K562 (cell line): ENCODE results near the gene DTNBP1. TPM values are rescaled to one million over a fixed set of nuclear protein-coding genes. Genes with fewer than 3 reads are reported as not detected.

Source experiments
- ARID2 ChIP-seq: fragments of 450-650 bp; IDR thresholded peaks from 2 replicates; pipeline ENCODE4 v1.6.1; 2017; ENCODE audit warnings: antibody characterized with exemption, mild to moderate bottlenecking
- CTCFL ChIP-seq: IDR thresholded peaks from 2 replicates; pipeline ENCODE4 v1.6.1; 2011; ENCODE audit warnings: borderline replicate concordance, low read depth, mild to moderate bottlenecking, moderate library complexity, low read length; ENCODE audit not compliant: insufficient read depth, poor library complexity, severe bottlenecking
- HMGN3 ChIP-seq: IDR thresholded peaks from 2 replicates; pipeline ENCODE4 v1.6.1; 2011; ENCODE audit warnings: borderline replicate concordance, low read depth, mild to moderate bottlenecking, mixed read lengths, low read length; ENCODE audit not compliant: insufficient read length; ENCODE audit errors: extremely low read depth
- LCOR ChIP-seq: sonication (generic); formaldehyde crosslinking; IDR thresholded peaks from 2 replicates; pipeline ENCODE4 v1.8.0; 2022; ENCODE audit warnings: mild to moderate bottlenecking, missing genetic modification reagents
- NR2C1 ChIP-seq, 2 experiments: fragments of 450-650 bp; IDR thresholded peaks; 2 replicates each; pipeline ENCODE4 v1.6.1; 2017; ENCODE audit warnings: mild to moderate bottlenecking in 2 of 2, antibody characterized with exemption in 1 of 2, inconsistent platforms in 1 of 2, missing compliant biosample characterization in 1 of 2, missing genetic modification characterization in 1 of 2
- PHF20 ChIP-seq: fragments of 450-650 bp; IDR thresholded peaks from 2 replicates; pipeline ENCODE4 v1.6.1; 2018; ENCODE audit not compliant: partially characterized antibody
- SIRT6 ChIP-seq: IDR thresholded peaks from one replicate; pipeline ENCODE4 v1.6.1; 2012; ENCODE audit warnings: low read depth, mild to moderate bottlenecking, control low read depth, inconsistent platforms, low read length, moderate library complexity
- SNRNP70 ChIP-seq: fragments of 200-400 bp; formaldehyde crosslinking; optimal IDR thresholded peaks from 2 replicates; pipeline ENCODE3; 2017; ENCODE audit warnings: low read depth, low read length
- ZKSCAN3 ChIP-seq: fragments of 250-450 bp; sonication (Bioruptor Pico); IDR thresholded peaks from 2 replicates; pipeline ENCODE4 v1.4.0; 2020
- ZNF3 ChIP-seq: fragments of 250-450 bp; sonication (Bioruptor Pico); IDR thresholded peaks from 2 replicates; pipeline ENCODE4 v1.5.0; 2021; ENCODE audit warnings: mild to moderate bottlenecking, moderate library complexity
- ZNF644 ChIP-seq: fragments of 200-800 bp; sonication (Bioruptor generic); IDR thresholded peaks from 2 replicates; pipeline ENCODE4 v1.6.1; 2016; ENCODE audit warnings: low read depth, missing genetic modification characterization, missing compliant biosample characterization
- polyA plus RNA-seq, 8 experiments: library from polyadenylated mRNA; depleted of rRNA in 4 of 8; stranded (reverse) in 5 of 8; unstranded in 3 of 8; fragments of >200 nt; fragmentation: Nextera tagmentation in 2 of 8; fragmentation: Illumina TruSeq in 1 of 8; extraction: Ambion mirVana in 2 of 8; extraction: Trizol in 1 of 8; gene quantifications; 2 replicates each; pipeline versions ENCODE4 v1.2.1 to v1.2.3, GENCODE V29; 2011 to 2014; ENCODE audit warnings: inconsistent platforms in 1 of 8, missing spikeins in 1 of 8
- total RNA-seq, 7 experiments: library from RNA; depleted of rRNA in 6 of 7; stranded (reverse); fragments of >200 nt in 6 of 7; fragmentation: Illumina TruSeq in 2 of 7; extraction: Trizol in 2 of 7; gene quantifications; 2 replicates each; pipeline versions ENCODE4 v1.2.1 to v1.2.3, GENCODE V29; 2011 to 2021; ENCODE audit warnings: low replicate concordance in 1 of 7
- TF ChIP-seq, protein P1 (sequence below): fragments of 450-650 bp; IDR thresholded peaks from 2 replicates; pipeline ENCODE4 v1.7.0; 2016; ENCODE audit warnings: borderline replicate concordance
- TF ChIP-seq, protein P2 (sequence below), 2 experiments: fragments of 450-650 bp; IDR thresholded peaks; 2 replicates each; pipeline ENCODE4 v1.6.1; 2018; ENCODE audit warnings: mild to moderate bottlenecking in 2 of 2, low read depth in 1 of 2; ENCODE audit not compliant: partially characterized antibody in 2 of 2
- TF ChIP-seq, protein P3 (sequence below): sonication (generic); formaldehyde crosslinking; IDR thresholded peaks from 2 replicates; pipeline ENCODE4 v1.8.0; 2022; ENCODE audit warnings: missing genetic modification reagents, mild to moderate bottlenecking, moderate library complexity, borderline replicate concordance
- TF ChIP-seq, protein P4 (sequence below): fragments of 450-650 bp; IDR thresholded peaks from 2 replicates; pipeline ENCODE4 v1.6.1; 2018; ENCODE audit not compliant: partially characterized antibody

The DTNBP1 gene
- total and polyA plus RNA-seq, 9 of the 15 experiments (the other 6 are each of a cell fraction or from before 2014, with no cell fraction given): 16.7 to 54.5 (median 21.4) TPM

DNA sequence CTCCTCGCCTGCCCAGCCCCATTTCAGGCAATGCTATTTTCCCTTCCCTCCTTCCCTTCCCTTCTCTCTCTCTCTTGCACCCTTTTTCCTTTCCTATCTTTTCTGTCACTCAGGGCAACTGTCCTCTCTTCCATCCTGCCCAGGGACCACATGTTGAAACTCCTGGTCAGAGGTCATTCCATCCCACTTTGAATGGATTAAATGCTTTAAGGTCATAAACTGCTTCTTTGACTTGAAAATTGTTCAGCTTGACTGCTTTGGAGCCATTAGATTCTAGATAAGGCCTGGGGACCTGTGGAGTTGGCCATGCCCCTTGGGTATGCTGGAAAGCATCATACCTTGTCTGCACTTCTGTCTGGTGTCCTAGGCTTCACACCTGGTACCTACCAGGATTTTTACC lies 106.1 kb downstream of the DTNBP1 start (continued):
- TF ChIP-seq ZNF644 (tag) (peak; percentile 28; the same call in 1 of the 2 replicates), SNRNP70 (no peak), PHF20 (no peak), ZNF3 (no peak), LCOR (CRISPR knock-in tag) (no peak), ARID2 (no peak), SIRT6 (no peak), HMGN3 (no peak), ZKSCAN3 (CRISPR knock-in tag) (no peak), CTCFL (no peak), NR2C1 (IDR thresholded peaks at IDR 0.05) (peak; percentile 38), NR2C1 (tag; IDR thresholded peaks at IDR 0.05) (peak; percentile 58)
- TF ChIP-seq, protein P1, sequence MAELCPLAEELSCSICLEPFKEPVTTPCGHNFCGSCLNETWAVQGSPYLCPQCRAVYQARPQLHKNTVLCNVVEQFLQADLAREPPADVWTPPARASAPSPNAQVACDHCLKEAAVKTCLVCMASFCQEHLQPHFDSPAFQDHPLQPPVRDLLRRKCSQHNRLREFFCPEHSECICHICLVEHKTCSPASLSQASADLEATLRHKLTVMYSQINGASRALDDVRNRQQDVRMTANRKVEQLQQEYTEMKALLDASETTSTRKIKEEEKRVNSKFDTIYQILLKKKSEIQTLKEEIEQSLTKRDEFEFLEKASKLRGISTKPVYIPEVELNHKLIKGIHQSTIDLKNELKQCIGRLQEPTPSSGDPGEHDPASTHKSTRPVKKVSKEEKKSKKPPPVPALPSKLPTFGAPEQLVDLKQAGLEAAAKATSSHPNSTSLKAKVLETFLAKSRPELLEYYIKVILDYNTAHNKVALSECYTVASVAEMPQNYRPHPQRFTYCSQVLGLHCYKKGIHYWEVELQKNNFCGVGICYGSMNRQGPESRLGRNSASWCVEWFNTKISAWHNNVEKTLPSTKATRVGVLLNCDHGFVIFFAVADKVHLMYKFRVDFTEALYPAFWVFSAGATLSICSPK: no peak
- TF ChIP-seq, protein P2, sequence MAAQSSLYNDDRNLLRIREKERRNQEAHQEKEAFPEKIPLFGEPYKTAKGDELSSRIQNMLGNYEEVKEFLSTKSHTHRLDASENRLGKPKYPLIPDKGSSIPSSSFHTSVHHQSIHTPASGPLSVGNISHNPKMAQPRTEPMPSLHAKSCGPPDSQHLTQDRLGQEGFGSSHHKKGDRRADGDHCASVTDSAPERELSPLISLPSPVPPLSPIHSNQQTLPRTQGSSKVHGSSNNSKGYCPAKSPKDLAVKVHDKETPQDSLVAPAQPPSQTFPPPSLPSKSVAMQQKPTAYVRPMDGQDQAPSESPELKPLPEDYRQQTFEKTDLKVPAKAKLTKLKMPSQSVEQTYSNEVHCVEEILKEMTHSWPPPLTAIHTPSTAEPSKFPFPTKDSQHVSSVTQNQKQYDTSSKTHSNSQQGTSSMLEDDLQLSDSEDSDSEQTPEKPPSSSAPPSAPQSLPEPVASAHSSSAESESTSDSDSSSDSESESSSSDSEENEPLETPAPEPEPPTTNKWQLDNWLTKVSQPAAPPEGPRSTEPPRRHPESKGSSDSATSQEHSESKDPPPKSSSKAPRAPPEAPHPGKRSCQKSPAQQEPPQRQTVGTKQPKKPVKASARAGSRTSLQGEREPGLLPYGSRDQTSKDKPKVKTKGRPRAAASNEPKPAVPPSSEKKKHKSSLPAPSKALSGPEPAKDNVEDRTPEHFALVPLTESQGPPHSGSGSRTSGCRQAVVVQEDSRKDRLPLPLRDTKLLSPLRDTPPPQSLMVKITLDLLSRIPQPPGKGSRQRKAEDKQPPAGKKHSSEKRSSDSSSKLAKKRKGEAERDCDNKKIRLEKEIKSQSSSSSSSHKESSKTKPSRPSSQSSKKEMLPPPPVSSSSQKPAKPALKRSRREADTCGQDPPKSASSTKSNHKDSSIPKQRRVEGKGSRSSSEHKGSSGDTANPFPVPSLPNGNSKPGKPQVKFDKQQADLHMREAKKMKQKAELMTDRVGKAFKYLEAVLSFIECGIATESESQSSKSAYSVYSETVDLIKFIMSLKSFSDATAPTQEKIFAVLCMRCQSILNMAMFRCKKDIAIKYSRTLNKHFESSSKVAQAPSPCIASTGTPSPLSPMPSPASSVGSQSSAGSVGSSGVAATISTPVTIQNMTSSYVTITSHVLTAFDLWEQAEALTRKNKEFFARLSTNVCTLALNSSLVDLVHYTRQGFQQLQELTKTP (IDR thresholded peaks at IDR 0.05; ENCODE audit: low read depth in 1 of 2, partially characterized antibody in 2 of 2): no peak
- TF ChIP-seq, protein P3, sequence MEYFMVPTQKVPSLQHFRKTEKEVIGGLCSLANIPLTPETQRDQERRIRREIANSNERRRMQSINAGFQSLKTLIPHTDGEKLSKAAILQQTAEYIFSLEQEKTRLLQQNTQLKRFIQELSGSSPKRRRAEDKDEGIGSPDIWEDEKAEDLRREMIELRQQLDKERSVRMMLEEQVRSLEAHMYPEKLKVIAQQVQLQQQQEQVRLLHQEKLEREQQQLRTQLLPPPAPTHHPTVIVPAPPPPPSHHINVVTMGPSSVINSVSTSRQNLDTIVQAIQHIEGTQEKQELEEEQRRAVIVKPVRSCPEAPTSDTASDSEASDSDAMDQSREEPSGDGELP (CRISPR knock-in tag): no peak
- TF ChIP-seq, protein P4, sequence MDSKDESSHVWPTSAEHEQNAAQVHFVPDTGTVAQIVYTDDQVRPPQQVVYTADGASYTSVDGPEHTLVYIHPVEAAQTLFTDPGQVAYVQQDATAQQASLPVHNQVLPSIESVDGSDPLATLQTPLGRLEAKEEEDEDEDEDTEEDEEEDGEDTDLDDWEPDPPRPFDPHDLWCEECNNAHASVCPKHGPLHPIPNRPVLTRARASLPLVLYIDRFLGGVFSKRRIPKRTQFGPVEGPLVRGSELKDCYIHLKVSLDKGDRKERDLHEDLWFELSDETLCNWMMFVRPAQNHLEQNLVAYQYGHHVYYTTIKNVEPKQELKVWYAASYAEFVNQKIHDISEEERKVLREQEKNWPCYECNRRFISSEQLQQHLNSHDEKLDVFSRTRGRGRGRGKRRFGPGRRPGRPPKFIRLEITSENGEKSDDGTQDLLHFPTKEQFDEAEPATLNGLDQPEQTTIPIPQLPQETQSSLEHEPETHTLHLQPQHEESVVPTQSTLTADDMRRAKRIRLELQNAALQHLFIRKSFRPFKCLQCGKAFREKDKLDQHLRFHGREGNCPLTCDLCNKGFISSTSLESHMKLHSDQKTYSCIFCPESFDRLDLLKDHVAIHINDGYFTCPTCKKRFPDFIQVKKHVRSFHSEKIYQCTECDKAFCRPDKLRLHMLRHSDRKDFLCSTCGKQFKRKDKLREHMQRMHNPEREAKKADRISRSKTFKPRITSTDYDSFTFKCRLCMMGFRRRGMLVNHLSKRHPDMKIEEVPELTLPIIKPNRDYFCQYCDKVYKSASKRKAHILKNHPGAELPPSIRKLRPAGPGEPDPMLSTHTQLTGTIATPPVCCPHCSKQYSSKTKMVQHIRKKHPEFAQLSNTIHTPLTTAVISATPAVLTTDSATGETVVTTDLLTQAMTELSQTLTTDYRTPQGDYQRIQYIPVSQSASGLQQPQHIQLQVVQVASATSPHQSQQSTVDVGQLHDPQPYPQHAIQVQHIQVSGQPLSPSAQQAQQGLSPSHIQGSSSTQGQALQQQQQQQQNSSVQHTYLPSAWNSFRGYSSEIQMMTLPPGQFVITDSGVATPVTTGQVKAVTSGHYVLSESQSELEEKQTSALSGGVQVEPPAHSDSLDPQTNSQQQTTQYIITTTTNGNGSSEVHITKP: no peak
